Measurements from ENCODE around the gene NCR2.

GRCh38 chr6:41327177-41327576 lies 8.2 kb upstream of the NCR2 start:
- no peak for TF ChIP-seq POLR2A (IDR thresholded peaks at IDR 0.05)
- TF ChIP-seq, protein P1, sequence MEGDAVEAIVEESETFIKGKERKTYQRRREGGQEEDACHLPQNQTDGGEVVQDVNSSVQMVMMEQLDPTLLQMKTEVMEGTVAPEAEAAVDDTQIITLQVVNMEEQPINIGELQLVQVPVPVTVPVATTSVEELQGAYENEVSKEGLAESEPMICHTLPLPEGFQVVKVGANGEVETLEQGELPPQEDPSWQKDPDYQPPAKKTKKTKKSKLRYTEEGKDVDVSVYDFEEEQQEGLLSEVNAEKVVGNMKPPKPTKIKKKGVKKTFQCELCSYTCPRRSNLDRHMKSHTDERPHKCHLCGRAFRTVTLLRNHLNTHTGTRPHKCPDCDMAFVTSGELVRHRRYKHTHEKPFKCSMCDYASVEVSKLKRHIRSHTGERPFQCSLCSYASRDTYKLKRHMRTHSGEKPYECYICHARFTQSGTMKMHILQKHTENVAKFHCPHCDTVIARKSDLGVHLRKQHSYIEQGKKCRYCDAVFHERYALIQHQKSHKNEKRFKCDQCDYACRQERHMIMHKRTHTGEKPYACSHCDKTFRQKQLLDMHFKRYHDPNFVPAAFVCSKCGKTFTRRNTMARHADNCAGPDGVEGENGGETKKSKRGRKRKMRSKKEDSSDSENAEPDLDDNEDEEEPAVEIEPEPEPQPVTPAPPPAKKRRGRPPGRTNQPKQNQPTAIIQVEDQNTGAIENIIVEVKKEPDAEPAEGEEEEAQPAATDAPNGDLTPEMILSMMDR (IDR thresholded peaks at IDR 0.05 in 4 of 5, conservative IDR thresholded peaks at IDR 0.05 in 1 of 5), result no peak
